K562 (cell line): ENCODE results near the gene KCNG1. TPM values are rescaled to one million over a fixed set of nuclear protein-coding genes. Genes with fewer than 3 reads are reported as not detected.

Experiments used
- ATAC-seq: fragments of 200-7000 bp; cut with Tn5 transposase; 3 replicates; pipeline ENCODE4 v1.9.1; 2020; ENCODE audit warnings: moderate library complexity
- BruUV-seq: library from RNA; stranded (reverse); fragments of 400-500 nt; replicated peaks from 2 replicates; lab custom pipeline; 2021; lab: Mats Ljungman, UMichigan
- CTCF ChIA-PET: fragments of 300-600 bp; formaldehyde crosslinking; extraction: SDS; loops from one replicate; lab custom pipeline; 2021; ENCODE audit warnings: low intra/inter-chr PET ratio; lab: Yijun Ruan, JAX
- POLR2A ChIA-PET: fragments of 300-600, 350-650 bp; sonication (Branson Sonifier 250); formaldehyde crosslinking; extraction: SDS; loops from one replicate; lab custom pipeline; 2021; ENCODE audit warnings: antibody characterized with exemption, inconsistent platforms; lab: Yijun Ruan, JAX
- DNase-seq, 4 experiments: peaks; one replicate each; pipeline versions ENCODE4 v3.0.0 to v3.0.0-alpha.2; 2011 to 2018; ENCODE audit warnings: low spot score in 3 of 4, mixed read lengths in 3 of 4; ENCODE audit errors: extremely low read depth in 1 of 4
- FAIRE-seq: peaks from 2 replicates; lab custom pipeline; 2011; peaks lifted over from hg19 to GRCh38; lab: Jason Lieb, UNC
- H2AFZ ChIP-seq: 2 replicates; pipeline ENCODE4 v1.6.0; 2011; ENCODE audit warnings: low read depth, low read length, control low read depth, inconsistent platforms
- H3K27ac ChIP-seq: fragments of 200-600 bp; 3 replicates; pipeline ENCODE4 v1.8.0; 2011; ENCODE audit warnings: low read depth, mild to moderate bottlenecking, control low read depth, inconsistent platforms, low read length, moderate library complexity, mixed read lengths; ENCODE audit errors: extremely low read depth
- H3K27me3 ChIP-seq, 2 experiments: fragments of 300-600 bp in 1 of 2; 2 replicates in 1 of 2; 3 replicates in 1 of 2; pipeline versions ENCODE4 v1.6.0 to v1.8.0; 2011; ENCODE audit warnings: inconsistent platforms in 2 of 2, low read length in 2 of 2, mild to moderate bottlenecking in 1 of 2, mixed read lengths in 1 of 2, moderate library complexity in 1 of 2; ENCODE audit not compliant: control insufficient read depth in 2 of 2, insufficient read depth in 2 of 2
- H3K36me3 ChIP-seq: fragments of 300-600 bp; 3 replicates; pipeline ENCODE4 v1.8.0; 2011; ENCODE audit warnings: mild to moderate bottlenecking, low read length, inconsistent platforms; ENCODE audit not compliant: control insufficient read depth, insufficient read depth
- H3K4me1 ChIP-seq, 2 experiments: fragments of 200-600 bp in 1 of 2; replicated peaks in 1 of 2; 2 replicates in 1 of 2; 3 replicates in 1 of 2; pipeline versions ENCODE4 v1.5.1 to v1.8.0; 2011; ENCODE audit warnings: inconsistent platforms in 2 of 2, low read length in 2 of 2, mild to moderate bottlenecking in 1 of 2, mixed read lengths in 1 of 2, moderate library complexity in 1 of 2; ENCODE audit not compliant: control insufficient read depth in 2 of 2, insufficient read depth in 2 of 2
- H3K4me2 ChIP-seq: 2 replicates; pipeline ENCODE4 v1.6.1; 2011; ENCODE audit warnings: low read length, control low read depth, inconsistent platforms, mixed read lengths; ENCODE audit not compliant: insufficient read depth
- H3K4me3 ChIP-seq: fragments of 200-600 bp; sonication (generic), shearing (Covaris generic); 2 replicates; pipeline ENCODE4 v1.5.1; 2016; ENCODE audit warnings: control low read depth, inconsistent platforms
- H3K79me2 ChIP-seq: fragments of 200-600 bp; 3 replicates; pipeline ENCODE4 v1.8.0; 2011; ENCODE audit warnings: low read length, inconsistent platforms; ENCODE audit not compliant: control insufficient read depth, insufficient read depth
- H3K9ac ChIP-seq, 2 experiments: 2 replicates each; pipeline versions ENCODE4 v1.6.0 to v1.6.1; 2011; ENCODE audit warnings: low read depth in 2 of 2, low read length in 2 of 2, control low read depth in 1 of 2, inconsistent platforms in 1 of 2, mild to moderate bottlenecking in 1 of 2, mixed read lengths in 1 of 2; ENCODE audit not compliant: insufficient read depth in 1 of 2
- H3K9me1 ChIP-seq: one replicate; pipeline ENCODE4 v1.6.0; 2011; ENCODE audit warnings: inconsistent platforms, mild to moderate bottlenecking, low read length, moderate library complexity; ENCODE audit not compliant: control insufficient read depth, insufficient read depth
- H3K9me3 ChIP-seq: replicated peaks from 2 replicates; pipeline ENCODE4 v1.5.1; 2011; ENCODE audit warnings: low read depth, low read length, inconsistent platforms; ENCODE audit not compliant: control insufficient read depth, insufficient read depth
- H4K20me1 ChIP-seq: replicated peaks from 2 replicates; pipeline ENCODE4 v1.6.1; 2011; ENCODE audit warnings: low read length, inconsistent platforms, mixed read lengths; ENCODE audit not compliant: control insufficient read depth, insufficient read depth
- AFF4 ChIP-seq: sonication (generic); formaldehyde crosslinking; IDR thresholded peaks from 2 replicates; pipeline ENCODE4 v1.8.0; 2023; ENCODE audit warnings: mild to moderate bottlenecking, missing genetic modification reagents
- C11orf30 ChIP-seq: fragments of 450-650 bp; IDR thresholded peaks from 2 replicates; pipeline ENCODE4 v1.6.1; 2016; ENCODE audit warnings: low read depth, mild to moderate bottlenecking
- CHD2 ChIP-seq: IDR thresholded peaks from 2 replicates; pipeline ENCODE4 v1.6.1; 2011; ENCODE audit warnings: low read depth, low read length
- CTCFL ChIP-seq: IDR thresholded peaks from 2 replicates; pipeline ENCODE4 v1.6.1; 2011; ENCODE audit warnings: borderline replicate concordance, low read depth, mild to moderate bottlenecking, moderate library complexity, low read length; ENCODE audit not compliant: insufficient read depth, poor library complexity, severe bottlenecking
- FUS ChIP-seq: fragments of 200-400 bp; formaldehyde crosslinking; optimal IDR thresholded peaks from 2 replicates; pipeline ENCODE3; 2017; ENCODE audit warnings: low read depth, low read length
- GTF2E2 ChIP-seq: fragments of 200-800 bp; sonication (Bioruptor generic); IDR thresholded peaks from 2 replicates; pipeline ENCODE4 v1.6.1; 2016; ENCODE audit warnings: missing genetic modification characterization, missing compliant biosample characterization
- HES1 ChIP-seq: fragments of 450-650 bp; IDR thresholded peaks from 2 replicates; pipeline ENCODE4 v1.6.1; 2016; ENCODE audit warnings: low read depth, mild to moderate bottlenecking, moderate library complexity
- MTA2 ChIP-seq: fragments of 450-650 bp; IDR thresholded peaks from 2 replicates; pipeline ENCODE4 v1.6.1; 2016; ENCODE audit warnings: low read depth
- PHB ChIP-seq: fragments of 250-450 bp; sonication (Bioruptor Pico); IDR thresholded peaks from 2 replicates; pipeline ENCODE4 v1.5.0; 2021
- RB1 ChIP-seq: fragments of 450-650 bp; IDR thresholded peaks from 2 replicates; pipeline ENCODE4 v1.6.1; 2017; ENCODE audit warnings: low read depth, mild to moderate bottlenecking
- SMAD4 ChIP-seq: fragments of 250-450 bp; sonication (Bioruptor Pico); conservative IDR thresholded peaks from 2 replicates; pipeline ENCODE4 v1.8.0; 2021; ENCODE audit warnings: inconsistent platforms, mild to moderate bottlenecking, moderate library complexity
- ZBED1 ChIP-seq: IDR thresholded peaks from 2 replicates; pipeline ENCODE4 v1.6.1; 2014
- ZNF253 ChIP-seq: fragments of 250-450 bp; sonication (Bioruptor Pico); conservative IDR thresholded peaks from 2 replicates; pipeline ENCODE4 v1.6.1; 2021; ENCODE audit warnings: mild to moderate bottlenecking
- ZNF551 ChIP-seq: fragments of 250-450 bp; sonication (Bioruptor Pico); IDR thresholded peaks from 2 replicates; pipeline ENCODE4 v1.5.0; 2021; ENCODE audit warnings: mild to moderate bottlenecking, moderate library complexity
- ZNF57 ChIP-seq: fragments of 450-650 bp; formaldehyde crosslinking; IDR thresholded peaks from 2 replicates; pipeline ENCODE4 v1.4.0; 2020; ENCODE audit warnings: mild to moderate bottlenecking, moderate library complexity
- ZNF668 ChIP-seq: fragments of 250-450 bp; sonication (Bioruptor Pico); IDR thresholded peaks from 2 replicates; pipeline ENCODE4 v1.8.0; 2022; ENCODE audit warnings: mild to moderate bottlenecking, inconsistent platforms
- WGBS: fragments of 100-300 bp; shearing (Covaris generic); methylation state at CpG from one replicate; pipeline ENCODE4 v1.1.6; 2016; ENCODE audit warnings: low coverage, mixed read lengths; ENCODE audit not compliant: insufficient coverage; ENCODE audit errors: missing lambda C conversion rate; 5-methylcytosine and 5-hydroxymethylcytosine counted together
- in situ Hi-C: fragments of 300-500 bp; cut with MboI; formaldehyde crosslinking; loops from 4 replicates; pipeline ENCODE4 v1.15.0; 2018; ENCODE audit warnings: inconsistent platforms, mixed read lengths
- intact Hi-C: fragments of 100-400 bp; cut with micrococcal nuclease; formaldehyde crosslinking; loops from 2 replicates; pipeline ENCODE4 v1.14.2; 2022
- polyA plus RNA-seq, 8 experiments: library from polyadenylated mRNA; depleted of rRNA in 4 of 8; stranded (reverse) in 5 of 8; unstranded in 3 of 8; fragments of >200 nt; fragmentation: Nextera tagmentation in 2 of 8; fragmentation: Illumina TruSeq in 1 of 8; extraction: Ambion mirVana in 2 of 8; extraction: Trizol in 1 of 8; gene quantifications; 2 replicates each; pipeline versions ENCODE4 v1.2.1 to v1.2.3, GENCODE V29; 2011 to 2014; ENCODE audit warnings: inconsistent platforms in 1 of 8, missing spikeins in 1 of 8
- total RNA-seq, 7 experiments: library from RNA; depleted of rRNA in 6 of 7; stranded (reverse); fragments of >200 nt in 6 of 7; fragmentation: Illumina TruSeq in 2 of 7; extraction: Trizol in 2 of 7; gene quantifications; 2 replicates each; pipeline versions ENCODE4 v1.2.1 to v1.2.3, GENCODE V29; 2011 to 2021; ENCODE audit warnings: low replicate concordance in 1 of 7
- TF ChIP-seq, protein P1 (sequence below): fragments of 450-650 bp; formaldehyde crosslinking; IDR thresholded peaks from 2 replicates; pipeline ENCODE4 v1.4.0; 2020; ENCODE audit warnings: mild to moderate bottlenecking, moderate library complexity

The KCNG1 gene
- total and polyA plus RNA-seq, 9 of the 15 experiments (the other 6 are each of a cell fraction or from before 2014, with no cell fraction given): 0.06 to 1.5 (median 0.22) TPM; not detected in 2

DNA sequence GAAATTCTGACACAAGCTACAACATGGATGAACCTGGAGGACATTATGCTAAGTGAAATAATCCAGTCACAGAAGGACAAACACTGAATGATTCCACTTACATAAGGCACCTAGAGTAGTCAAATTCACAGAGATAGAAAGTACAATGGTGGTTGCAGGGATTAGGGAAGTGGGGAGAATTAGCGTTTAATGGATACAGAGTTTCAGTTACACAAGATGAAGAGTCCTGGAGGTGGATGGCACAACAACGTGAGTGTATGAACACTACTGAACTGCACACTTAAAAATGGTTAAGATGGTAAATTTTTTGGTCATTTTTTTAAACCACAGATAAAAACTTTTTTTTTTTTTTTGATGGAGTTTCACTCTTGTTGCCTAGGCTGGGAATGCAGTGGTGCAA is 39.6 kb downstream of the KCNG1 start:
- POLR2A ChIA-PET: interaction anchor here (0.6 kb wide), 1 partner anchor 23 kb away, joined by 3 read pairs; no protein-coding TSS in a partner anchor
- Histone ChIP-seq H3K79me2 (no peaks in the 10 kb centered on the region), H4K20me1 (no peaks in the 10 kb centered on the region; the same call in 1 of the 2 replicates), H3K9ac (no peak overlapping the region), H3K27ac (no peak overlapping the region), H3K36me3 (no peaks in the 10 kb centered on the region), H2AFZ (no peak overlapping the region), H3K4me1 (peaks cover 0 to 9% of the 10 kb centered on the region in 2 experiments; a peak in 3 of 5 replicates), H3K27me3 (peaks cover 8 to 30% of the 10 kb centered on the region in 2 experiments; a peak in 4 of 5 replicates), H3K4me2 (no peak overlapping the region), H3K4me3 (no peak overlapping the region), H3K9me1 (no peaks in the 10 kb centered on the region), H3K9me3 (no peaks in the 10 kb centered on the region)
- CTCF ChIA-PET: no interaction called here
- no TSS peak for BruUV-seq
- in situ Hi-C loops: loop anchor here (25.0 kb wide), 1 partner anchor 1104 kb away; no protein-coding TSS in a partner anchor
- DNase-seq (no peak), ATAC-seq (no peak), FAIRE-seq (no peak)
- intact Hi-C loops: loop anchor here (5.0 to 10.0 kb wide), 2 partner anchors 191 to 641 kb away; no protein-coding TSS in a partner anchor
- 0% methylated on average over 2 of the region's 2 CpGs for WGBS
- TF ChIP-seq, protein P1, sequence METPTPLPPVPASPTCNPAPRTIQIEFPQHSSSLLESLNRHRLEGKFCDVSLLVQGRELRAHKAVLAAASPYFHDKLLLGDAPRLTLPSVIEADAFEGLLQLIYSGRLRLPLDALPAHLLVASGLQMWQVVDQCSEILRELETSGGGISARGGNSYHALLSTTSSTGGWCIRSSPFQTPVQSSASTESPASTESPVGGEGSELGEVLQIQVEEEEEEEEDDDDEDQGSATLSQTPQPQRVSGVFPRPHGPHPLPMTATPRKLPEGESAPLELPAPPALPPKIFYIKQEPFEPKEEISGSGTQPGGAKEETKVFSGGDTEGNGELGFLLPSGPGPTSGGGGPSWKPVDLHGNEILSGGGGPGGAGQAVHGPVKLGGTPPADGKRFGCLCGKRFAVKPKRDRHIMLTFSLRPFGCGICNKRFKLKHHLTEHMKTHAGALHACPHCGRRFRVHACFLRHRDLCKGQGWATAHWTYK (CRISPR knock-in tag): no peak
- TF ChIP-seq GTF2E2 (tag) (no peak), CTCFL (no peak), ZBED1 (no peak), RB1 (no peak), HES1 (no peak), ZNF57 (no peak), ZNF551 (CRISPR knock-in tag) (no peak), AFF4 (CRISPR knock-in tag) (no peak), MTA2 (no peak), ZNF253 (no peak), SMAD4 (CRISPR knock-in tag) (no peak), FUS (no peak), ZNF668 (no peak), PHB (no peak), CHD2 (no peak), C11orf30 (no peak)
